NCI-H345 treated with DMSO at 0.1 percent for 48 hours (cell line): ENCODE results near the gene COX20.
"Not testable (repeated sequence)": the region's sequence is repeated elsewhere in the genome, so short reads cannot be mapped to it uniquely, and the experiment has no call there.

Experiments used
- DNase-seq: peaks from one replicate; lab custom pipeline; 2025; ENCODE audit not compliant: unreplicated experiment; lab: John Stamatoyannopoulos, UW

COX20 gene

GRCh38 chr1:244835276-244836134 lies at the start of gene COX20:
Gene COX20 (plus strand): TSS chr1:244835658. CDS start chr1:244835715, 57 bp downstream.
- peak; percentile 81 for DNase-seq

- no peak for DNase-seq
Observed at GRCh38 chr1:244788493-244789275, 46.8 kb upstream of the COX20 start.

GRCh38 chr1:244789276-244789580 lies 46.2 kb upstream of the COX20 start:
- no peak for DNase-seq

GRCh38 chr1:244789731-244790130 lies 45.7 kb upstream of the COX20 start:
- DNase-seq = no peak

GRCh38 chr1:244791061-244791460 lies 44.4 kb upstream of the COX20 start:
- DNase-seq = no peak

GRCh38 chr1:244792188-244792850 lies 43.1 kb upstream of the COX20 start:
- DNase-seq = no peak

GRCh38 chr1:244794071-244794470 lies 41.4 kb upstream of the COX20 start:
- DNase-seq = no peak

- not testable (repeated sequence) for DNase-seq
Observed at GRCh38 chr1:244794516-244794915, 40.9 kb upstream of the COX20 start.

- peak; percentile 17 for DNase-seq
Observed at GRCh38 chr1:244796719-244797406, 38.6 kb upstream of the COX20 start.

GRCh38 chr1:244800821-244801220 lies 34.6 kb upstream of the COX20 start:
- no peak for DNase-seq

- DNase-seq = no peak
Observed at GRCh38 chr1:244801246-244801645, 34.2 kb upstream of the COX20 start.

- DNase-seq = no peak
Observed at GRCh38 chr1:244802041-244802440, 33.4 kb upstream of the COX20 start.

GRCh38 chr1:244802556-244803239 lies 32.8 kb upstream of the COX20 start:
- no peak for DNase-seq

- no peak for DNase-seq
Observed at GRCh38 chr1:244804841-244805240, 30.6 kb upstream of the COX20 start.

GRCh38 chr1:244807138-244807537 lies 28.3 kb upstream of the COX20 start:
- DNase-seq = no peak

GRCh38 chr1:244810221-244810620 lies 25.2 kb upstream of the COX20 start:
- DNase-seq = no peak

- DNase-seq = no peak
Observed at GRCh38 chr1:244813327-244813726, 22.1 kb upstream of the COX20 start.

GRCh38 chr1:244815600-244816099 lies 19.8 kb upstream of the COX20 start:
- DNase-seq = no peak

GRCh38 chr1:244817415-244817894 lies 18.0 kb upstream of the COX20 start:
- no peak for DNase-seq

- no peak for DNase-seq
Observed at GRCh38 chr1:244820131-244820530, 15.3 kb upstream of the COX20 start.
